Pancreas (tissue), 10 donors: ENCODE results near the gene DIP2C. TPM values are rescaled to one million over a fixed set of nuclear protein-coding genes. Genes with fewer than 3 reads are reported as not detected.
"Not testable (repeated sequence)": the region's sequence is repeated elsewhere in the genome, so short reads cannot be mapped to it uniquely, and the experiment has no call there.

Source experiments
- ATAC-seq, 4 donors: fragments of 200-7000 bp; cut with Tn5 transposase; one replicate each; pipeline versions ENCODE4 v1.8.0 to v1.9.1; 2020; ENCODE audit warnings: mild to moderate bottlenecking in 4 of 4, moderate library complexity in 4 of 4
- DNase-seq, 6 donors: peaks; one replicate each; pipeline ENCODE4 v3.0.0-alpha.2; 2020
- FAIRE-seq: peaks from 2 replicates; lab custom pipeline; 2012; peaks lifted over from hg19 to GRCh38; lab: Jason Lieb, UNC
- H3K27ac ChIP-seq, 4 donors: fragments of 200-600 bp; sonication (generic); 1 replicate in 3 of 4; 2 replicates in 1 of 4; pipeline versions ENCODE4 v1.5.0 to v1.8.0; 2020
- H3K27me3 ChIP-seq, 4 donors: fragments of 200-600 bp; one replicate each; pipeline ENCODE4 v1.8.0; 2021
- H3K36me3 ChIP-seq, 3 donors: fragments of 200-600 bp; sonication (generic) in 1 of 3; one replicate each; pipeline versions ENCODE4 v1.5.0 to v1.8.0; 2020 to 2021
- H3K4me1 ChIP-seq, 3 donors: fragments of 200-600 bp; one replicate each; pipeline ENCODE4 v1.8.0; 2021
- H3K4me3 ChIP-seq, 4 donors: fragments of 200-600 bp; sonication (generic) in 2 of 4; one replicate each; pipeline versions ENCODE4 v1.5.0 to v1.8.0; 2020 to 2021
- H3K9me3 ChIP-seq, 4 donors: fragments of 200-600 bp; one replicate each; pipeline ENCODE4 v1.8.0; 2021
- CTCF ChIP-seq, 4 donors: fragments of 200-600 bp; sonication (generic) in 3 of 4; IDR thresholded peaks; one replicate each; pipeline versions ENCODE4 v1.5.0 to v1.8.0; 2021; ENCODE audit warnings: antibody characterized with exemption in 4 of 4
- WGBS, 2 donors: extraction: QIAGEN DNeasy Blood & Tissue Kit; methylation state at CpG; one replicate each; pipeline ENCODE4 v1.1.7; 2013; 5-methylcytosine and 5-hydroxymethylcytosine counted together
- intact Hi-C, 3 donors: fragments of 100-400 bp; cut with DNase I; formaldehyde crosslinking; loops; one replicate each; pipeline versions ENCODE4 v1.11.1 to v1.14.2; 2022
- polyA plus RNA-seq, 2 donors: library from polyadenylated mRNA; stranded (reverse); fragments of 200-250 nt; gene quantifications; one replicate each; pipeline ENCODE4 v1.2.3, GENCODE V29; 2013
- total RNA-seq, 6 donors: library from RNA; stranded (reverse); fragmentation: NEBNext Ultra II Directional in 4 of 6; extraction: Animal tissue kit (Norgen Biotek cat#: 25700) in 4 of 6; gene quantifications; one replicate each; pipeline versions ENCODE4 v1.2.1 to v1.2.4, GENCODE V29; 2021 to 2023
- donor health status: healthy with polysubstance abuse.
- donor health status: DM: no; HTN: no; CAD: no; lungs with moderate emphysema.
- donor health status: DM: no; HTN: no; CAD: no.
- donor health status: control.
- donor health status: control.
- donor health status: Bipolar disorder and iron deficiency.
- donor health status: DM: yes; HTN: yes; CAD: no.
- donor health status: DM: no; HTN: no; CAD: no.
- donor health status: DM: no; HTN: no; CAD: no.
- donor health status: DM: yes; HTN: yes; CAD: no.

DIP2C gene
- total and polyA plus RNA-seq, 8 donors: 4.3 to 11.8 (median 7.3) TPM

GRCh38 chr10:712575-712974, 23.1 kb upstream of the DIP2C start:
- Histone ChIP-seq H3K36me3 (no peaks in the 10 kb centered on the region), H3K4me3 (no peak overlapping the region), H3K4me1 (no peaks in the 10 kb centered on the region), H3K9me3 (no peaks in the 10 kb centered on the region), H3K27ac (no peak overlapping the region), H3K27me3 (no peaks in the 10 kb centered on the region)
- 88 to 90% methylated on average over 2 of the region's 2 CpGs for WGBS, 2 donors
- ATAC-seq (no peak), DNase-seq (no peak), FAIRE-seq (no peak)
- TF ChIP-seq CTCF (IDR thresholded peaks at IDR 0.05): no peak
- intact Hi-C loops: no loop called here

- no peak for FAIRE-seq
- ATAC-seq: no peak
- no peaks in the 10 kb centered on the region for H3K9me3 ChIP-seq
- DNase-seq: no peak
- no peaks in the 10 kb centered on the region for H3K27me3 ChIP-seq
- intact Hi-C loops: no loop called here
- no peak for TF ChIP-seq CTCF (IDR thresholded peaks at IDR 0.05)
- H3K36me3 ChIP-seq: no peaks in the 10 kb centered on the region
- no peaks in the 10 kb centered on the region for H3K4me1 ChIP-seq
- no peak overlapping the region for H3K4me3 ChIP-seq
- WGBS, 2 donors: 86 to 91% methylated on average over 5 of the region's 5 CpGs
- H3K27ac ChIP-seq: no peak overlapping the region
Observed at GRCh38 chr10:712089-712488, 22.6 kb upstream of the DIP2C start.

GRCh38 chr10:707861-708260, 18.4 kb upstream of the DIP2C start:
- intact Hi-C loops: no loop called here
- H3K36me3 ChIP-seq: no peaks in the 10 kb centered on the region
- no peak for TF ChIP-seq CTCF (IDR thresholded peaks at IDR 0.05)
- DNase-seq (no peak), FAIRE-seq (no peak), ATAC-seq (no peak)
- H3K27me3 ChIP-seq: no peaks in the 10 kb centered on the region
- H3K9me3 ChIP-seq: no peaks in the 10 kb centered on the region
- no peak overlapping the region for H3K4me3 ChIP-seq
- 92 to 96% methylated on average over 1 of the region's 1 CpG for WGBS, 2 donors
- no peak overlapping the region for H3K27ac ChIP-seq
- no peaks in the 10 kb centered on the region for H3K4me1 ChIP-seq

GRCh38 chr10:707456-707855, 18.0 kb upstream of the DIP2C start:
- FAIRE-seq: no peak
- TF ChIP-seq CTCF (IDR thresholded peaks at IDR 0.05): no peak
- 70 to 77% methylated on average over 1 of the region's 1 CpG for WGBS, 2 donors

GRCh38 chr10:703118-703517, 13.7 kb upstream of the DIP2C start:
- no peaks in the 10 kb centered on the region for H3K9me3 ChIP-seq
- no peak for ATAC-seq
- 77 to 89% methylated on average over 1 of the region's 1 CpG for WGBS, 2 donors
- intact Hi-C loops: no loop called here
- H3K4me1 ChIP-seq: no peaks in the 10 kb centered on the region
- no peak overlapping the region for H3K4me3 ChIP-seq
- H3K27ac ChIP-seq: no peak overlapping the region
- no peaks in the 10 kb centered on the region for H3K27me3 ChIP-seq
- no peak for DNase-seq
- no peaks in the 10 kb centered on the region for H3K36me3 ChIP-seq
- FAIRE-seq: no peak
- no peak for TF ChIP-seq CTCF (IDR thresholded peaks at IDR 0.05)

More at GRCh38 chr10:707456-707855, 18.0 kb upstream of the DIP2C start:
- no peaks in the 10 kb centered on the region for H3K4me1 ChIP-seq
- H3K9me3 ChIP-seq: no peaks in the 10 kb centered on the region
- DNase-seq (no peak), ATAC-seq (no peak)
- H3K27ac ChIP-seq: no peak overlapping the region
- intact Hi-C loops: no loop called here
- H3K4me3 ChIP-seq: no peak overlapping the region
- H3K27me3 ChIP-seq: no peaks in the 10 kb centered on the region
- H3K36me3 ChIP-seq: no peaks in the 10 kb centered on the region

- FAIRE-seq, H3K4me3 ChIP-seq, H3K9me3 ChIP-seq, H3K4me1 ChIP-seq, H3K27me3 ChIP-seq, H3K36me3 ChIP-seq, intact Hi-C loops, ATAC-seq, DNase-seq, H3K27ac ChIP-seq: not testable (repeated sequence)
- 78 to 90% methylated on average over 6 of the region's 6 CpGs for WGBS, 2 donors
Observed at GRCh38 chr10:700183-700582, 10.7 kb upstream of the DIP2C start.
